K562 (cell line): ENCODE data around the gene CLSTN2. TPM values are rescaled to one million over a fixed set of nuclear protein-coding genes. Genes with fewer than 3 reads are reported as not detected.
"Not testable (repeated sequence)": the region's sequence is repeated elsewhere in the genome, so short reads cannot be mapped to it uniquely, and the experiment has no call there.

ENCODE experiments used
- ATAC-seq: fragments of 200-7000 bp; cut with Tn5 transposase; 3 replicates; pipeline ENCODE4 v1.9.1; 2020; ENCODE audit warnings: moderate library complexity
- BruUV-seq: library from RNA; stranded (reverse); fragments of 400-500 nt; replicated peaks from 2 replicates; lab custom pipeline; 2021; lab: Mats Ljungman, UMichigan
- CTCF ChIA-PET: fragments of 300-600 bp; formaldehyde crosslinking; extraction: SDS; loops from one replicate; lab custom pipeline; 2021; ENCODE audit warnings: low intra/inter-chr PET ratio; lab: Yijun Ruan, JAX
- POLR2A ChIA-PET: fragments of 300-600, 350-650 bp; sonication (Branson Sonifier 250); formaldehyde crosslinking; extraction: SDS; loops from one replicate; lab custom pipeline; 2021; ENCODE audit warnings: antibody characterized with exemption, inconsistent platforms; lab: Yijun Ruan, JAX
- DNase-seq, 4 experiments: peaks; one replicate each; pipeline versions ENCODE4 v3.0.0 to v3.0.0-alpha.2; 2011 to 2018; ENCODE audit warnings: low spot score in 3 of 4, mixed read lengths in 3 of 4; ENCODE audit errors: extremely low read depth in 1 of 4
- FAIRE-seq: peaks from 2 replicates; lab custom pipeline; 2011; peaks lifted over from hg19 to GRCh38; lab: Jason Lieb, UNC
- H2AFZ ChIP-seq: 2 replicates; pipeline ENCODE4 v1.6.0; 2011; ENCODE audit warnings: low read depth, low read length, control low read depth, inconsistent platforms
- H3K27ac ChIP-seq: fragments of 200-600 bp; 3 replicates; pipeline ENCODE4 v1.8.0; 2011; ENCODE audit warnings: low read depth, mild to moderate bottlenecking, control low read depth, inconsistent platforms, low read length, moderate library complexity, mixed read lengths; ENCODE audit errors: extremely low read depth
- H3K27me3 ChIP-seq, 2 experiments: fragments of 300-600 bp in 1 of 2; 2 replicates in 1 of 2; 3 replicates in 1 of 2; pipeline versions ENCODE4 v1.6.0 to v1.8.0; 2011; ENCODE audit warnings: inconsistent platforms in 2 of 2, low read length in 2 of 2, mild to moderate bottlenecking in 1 of 2, mixed read lengths in 1 of 2, moderate library complexity in 1 of 2; ENCODE audit not compliant: control insufficient read depth in 2 of 2, insufficient read depth in 2 of 2
- H3K36me3 ChIP-seq: fragments of 300-600 bp; 3 replicates; pipeline ENCODE4 v1.8.0; 2011; ENCODE audit warnings: mild to moderate bottlenecking, low read length, inconsistent platforms; ENCODE audit not compliant: control insufficient read depth, insufficient read depth
- H3K4me1 ChIP-seq, 2 experiments: fragments of 200-600 bp in 1 of 2; replicated peaks in 1 of 2; 2 replicates in 1 of 2; 3 replicates in 1 of 2; pipeline versions ENCODE4 v1.5.1 to v1.8.0; 2011; ENCODE audit warnings: inconsistent platforms in 2 of 2, low read length in 2 of 2, mild to moderate bottlenecking in 1 of 2, mixed read lengths in 1 of 2, moderate library complexity in 1 of 2; ENCODE audit not compliant: control insufficient read depth in 2 of 2, insufficient read depth in 2 of 2
- H3K4me2 ChIP-seq: 2 replicates; pipeline ENCODE4 v1.6.1; 2011; ENCODE audit warnings: low read length, control low read depth, inconsistent platforms, mixed read lengths; ENCODE audit not compliant: insufficient read depth
- H3K4me3 ChIP-seq: fragments of 200-600 bp; sonication (generic), shearing (Covaris generic); 2 replicates; pipeline ENCODE4 v1.5.1; 2016; ENCODE audit warnings: control low read depth, inconsistent platforms
- H3K79me2 ChIP-seq: fragments of 200-600 bp; 3 replicates; pipeline ENCODE4 v1.8.0; 2011; ENCODE audit warnings: low read length, inconsistent platforms; ENCODE audit not compliant: control insufficient read depth, insufficient read depth
- H3K9ac ChIP-seq, 2 experiments: 2 replicates each; pipeline versions ENCODE4 v1.6.0 to v1.6.1; 2011; ENCODE audit warnings: low read depth in 2 of 2, low read length in 2 of 2, control low read depth in 1 of 2, inconsistent platforms in 1 of 2, mild to moderate bottlenecking in 1 of 2, mixed read lengths in 1 of 2; ENCODE audit not compliant: insufficient read depth in 1 of 2
- H3K9me1 ChIP-seq: one replicate; pipeline ENCODE4 v1.6.0; 2011; ENCODE audit warnings: inconsistent platforms, mild to moderate bottlenecking, low read length, moderate library complexity; ENCODE audit not compliant: control insufficient read depth, insufficient read depth
- H3K9me3 ChIP-seq: replicated peaks from 2 replicates; pipeline ENCODE4 v1.5.1; 2011; ENCODE audit warnings: low read depth, low read length, inconsistent platforms; ENCODE audit not compliant: control insufficient read depth, insufficient read depth
- H4K20me1 ChIP-seq: replicated peaks from 2 replicates; pipeline ENCODE4 v1.6.1; 2011; ENCODE audit warnings: low read length, inconsistent platforms, mixed read lengths; ENCODE audit not compliant: control insufficient read depth, insufficient read depth
- BACH1 ChIP-seq: fragments of 200-800 bp; sonication (Bioruptor generic); IDR thresholded peaks from 2 replicates; pipeline ENCODE4 v1.6.1; 2016; ENCODE audit warnings: missing genetic modification characterization, missing compliant biosample characterization
- CREB3 ChIP-seq: fragments of 450-650 bp; conservative IDR thresholded peaks from 2 replicates; pipeline ENCODE4 v1.6.1; 2016; ENCODE audit warnings: missing genetic modification characterization, low read depth, mild to moderate bottlenecking, missing compliant biosample characterization, moderate library complexity
- DACH1 ChIP-seq: fragments of 450-650 bp; IDR thresholded peaks from 2 replicates; pipeline ENCODE4 v1.6.1; 2018; ENCODE audit not compliant: partially characterized antibody
- E2F8 ChIP-seq: fragments of 450-650 bp; IDR thresholded peaks from 2 replicates; pipeline ENCODE4 v1.7.1; 2018; ENCODE audit warnings: mild to moderate bottlenecking, low read depth; ENCODE audit not compliant: partially characterized antibody
- ETS2 ChIP-seq: IDR thresholded peaks from 2 replicates; pipeline ENCODE4 v1.6.1; 2016; ENCODE audit warnings: borderline replicate concordance, missing genetic modification characterization, mild to moderate bottlenecking, moderate library complexity, missing compliant biosample characterization; ENCODE audit not compliant: poor library complexity, severe bottlenecking
- MCM7 ChIP-seq, 2 experiments: fragments of 450-650 bp; IDR thresholded peaks; 2 replicates each; pipeline ENCODE4 v1.6.1; 2016 to 2018
- PHF21A ChIP-seq: fragments of 450-650 bp; IDR thresholded peaks from 2 replicates; pipeline ENCODE4 v1.6.1; 2017; ENCODE audit warnings: low read depth, borderline replicate concordance
- ZBTB7A ChIP-seq: IDR thresholded peaks from 2 replicates; pipeline ENCODE4 v1.6.1; 2011; ENCODE audit warnings: low read depth, mild to moderate bottlenecking, low read length, moderate library complexity, borderline replicate concordance; ENCODE audit not compliant: control insufficient read depth
- ZNF274 ChIP-seq: IDR thresholded peaks from 2 replicates; pipeline ENCODE4 v1.6.1; 2011; ENCODE audit warnings: low read depth, mild to moderate bottlenecking, low read length, moderate library complexity, borderline replicate concordance
- ZNF41 ChIP-seq: fragments of 250-450 bp; sonication (Bioruptor Pico); conservative IDR thresholded peaks from 2 replicates; pipeline ENCODE4 v1.4.0; 2020; ENCODE audit warnings: mild to moderate bottlenecking
- WGBS: fragments of 100-300 bp; shearing (Covaris generic); methylation state at CpG from one replicate; pipeline ENCODE4 v1.1.6; 2016; ENCODE audit warnings: low coverage, mixed read lengths; ENCODE audit not compliant: insufficient coverage; ENCODE audit errors: missing lambda C conversion rate; 5-methylcytosine and 5-hydroxymethylcytosine counted together
- in situ Hi-C: fragments of 300-500 bp; cut with MboI; formaldehyde crosslinking; loops from 4 replicates; pipeline ENCODE4 v1.15.0; 2018; ENCODE audit warnings: inconsistent platforms, mixed read lengths
- intact Hi-C: fragments of 100-400 bp; cut with micrococcal nuclease; formaldehyde crosslinking; loops from 2 replicates; pipeline ENCODE4 v1.14.2; 2022
- polyA plus RNA-seq, 8 experiments: library from polyadenylated mRNA; depleted of rRNA in 4 of 8; stranded (reverse) in 5 of 8; unstranded in 3 of 8; fragments of >200 nt; fragmentation: Nextera tagmentation in 2 of 8; fragmentation: Illumina TruSeq in 1 of 8; extraction: Ambion mirVana in 2 of 8; extraction: Trizol in 1 of 8; gene quantifications; 2 replicates each; pipeline versions ENCODE4 v1.2.1 to v1.2.3, GENCODE V29; 2011 to 2014; ENCODE audit warnings: inconsistent platforms in 1 of 8, missing spikeins in 1 of 8
- total RNA-seq, 7 experiments: library from RNA; depleted of rRNA in 6 of 7; stranded (reverse); fragments of >200 nt in 6 of 7; fragmentation: Illumina TruSeq in 2 of 7; extraction: Trizol in 2 of 7; gene quantifications; 2 replicates each; pipeline versions ENCODE4 v1.2.1 to v1.2.3, GENCODE V29; 2011 to 2021; ENCODE audit warnings: low replicate concordance in 1 of 7

The CLSTN2 gene
- total and polyA plus RNA-seq, 9 of the 15 experiments (the other 6 are each of a cell fraction or from before 2014, with no cell fraction given) = 0.02 to 0.04 (median 0.04) TPM; not detected in 6

- TF ChIP-seq E2F8 (no peak), CREB3 (no peak), DACH1 (no peak), ETS2 (tag) (no peak), MCM7 (IDR thresholded peaks at IDR 0.05) (no peak), ZBTB7A (no peak), ZNF274 (no peak)
Measured at GRCh38 chr3:140421884-140422283, 486.9 kb downstream of the CLSTN2 start (continued).

- TF ChIP-seq BACH1 (tag) (no peak), PHF21A (no peak), ZNF41 (CRISPR knock-in tag) (no peak)
- Histone ChIP-seq H3K4me2 (no peak overlapping the region), H3K79me2 (no peaks in the 10 kb centered on the region), H3K4me1 (no peaks in the 10 kb centered on the region), H3K9me3 (no peaks in the 10 kb centered on the region), H3K36me3 (no peaks in the 10 kb centered on the region), H3K27me3 (peaks cover 5 to 7% of the 10 kb centered on the region in 2 experiments; a peak in 2 of 5 replicates), H3K4me3 (no peak overlapping the region), H2AFZ (no peak overlapping the region), H4K20me1 (peaks cover 5% of the 10 kb centered on the region; the same call in 1 of the 2 replicates), H3K27ac (no peak overlapping the region), H3K9ac (no peak overlapping the region), H3K9me1 (no peaks in the 10 kb centered on the region)
- no peak for ATAC-seq
- DNase-seq = no peak
- in situ Hi-C loops (no loop called here), intact Hi-C loops (no loop called here)
- BruUV-seq = no TSS peak
- 3% methylated on average over 4 of the region's 4 CpGs for WGBS
- CTCF ChIA-PET = no interaction called here
- no peak for FAIRE-seq
- POLR2A ChIA-PET = interaction anchor here (0.6 kb wide), 1 partner anchor 102 kb away, joined by 3 read pairs; no protein-coding TSS in a partner anchor
Measured at GRCh38 chr3:140423146-140423545, 488.2 kb downstream of the CLSTN2 start.

DNA sequence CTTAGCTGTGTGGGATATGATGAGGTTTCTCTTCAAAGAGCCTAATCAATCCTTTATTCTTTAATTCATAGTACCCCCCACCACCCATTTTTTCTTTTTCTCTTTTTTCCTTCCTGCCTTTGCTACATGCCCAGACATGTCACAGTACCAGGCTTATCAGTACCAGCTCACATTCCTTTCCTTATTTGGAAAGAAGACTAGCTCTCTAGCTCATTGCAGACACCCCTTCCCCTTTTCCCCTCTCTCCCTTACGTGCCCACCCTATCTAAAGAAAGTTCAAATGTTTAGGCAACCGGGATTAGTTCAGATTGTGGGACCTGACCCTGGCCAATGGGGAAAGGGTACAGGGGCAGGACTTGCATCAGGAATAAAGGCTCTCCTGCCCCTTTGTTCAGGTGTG is 488.6 kb downstream of the CLSTN2 start:
- POLR2A ChIA-PET = interaction anchor here (0.6 kb wide), 1 partner anchor 102 kb away, joined by 3 read pairs; no protein-coding TSS in a partner anchor
- H3K27me3 ChIP-seq, CTCF ChIA-PET, H3K9ac ChIP-seq, BruUV-seq, H4K20me1 ChIP-seq, H3K4me2 ChIP-seq, in situ Hi-C loops, H3K36me3 ChIP-seq, H3K9me3 ChIP-seq, FAIRE-seq, H3K27ac ChIP-seq, H3K79me2 ChIP-seq, ATAC-seq, intact Hi-C loops, H3K4me1 ChIP-seq, DNase-seq, H3K4me3 ChIP-seq, H2AFZ ChIP-seq, H3K9me1 ChIP-seq: not testable (repeated sequence)
- 0% methylated on average over 2 of the region's 2 CpGs for WGBS
